Stimulated activated naive CD8-positive, alpha-beta T cell treated with anti-CD3 and anti-CD28 coated beads, Interleukin-15, Interleukin-2, amounts not matched to agents 100 ng/mL and 50 ng/mL, for 24 hours (primary cell): Measurements from ENCODE around the gene PLA2G2D.

Experiments
- H3K27ac Mint-ChIP-seq: one replicate; pipeline ENCODE4 v1.8.0; 2021; ENCODE audit warnings: mild to moderate bottlenecking, mixed read lengths
- H3K27me3 Mint-ChIP-seq: one replicate; pipeline ENCODE4 v1.8.0; 2021; ENCODE audit warnings: mixed read lengths
- H3K36me3 Mint-ChIP-seq: one replicate; pipeline ENCODE4 v1.8.0; 2021; ENCODE audit warnings: low read depth, mixed read lengths
- H3K4me1 Mint-ChIP-seq: one replicate; pipeline ENCODE4 v1.8.0; 2021; ENCODE audit warnings: low read depth, mixed read lengths
- H3K4me3 Mint-ChIP-seq: one replicate; pipeline ENCODE4 v1.8.0; 2021; ENCODE audit warnings: mild to moderate bottlenecking, mixed read lengths
- H3K9me3 Mint-ChIP-seq: one replicate; pipeline ENCODE4 v1.8.0; 2021; ENCODE audit warnings: mixed read lengths

Gene PLA2G2D

GRCh38 chr1:20090641-20091040 lies 28.7 kb downstream of the PLA2G2D start:
- Mint-ChIP-seq H3K4me1 (no peaks in the 10 kb centered on the region), H3K27me3 (peaks cover 14% of the 10 kb centered on the region), H3K4me3 (no peak overlapping the region), H3K27ac (no peak overlapping the region), H3K36me3 (no peaks in the 10 kb centered on the region), H3K9me3 (no peaks in the 10 kb centered on the region)

- Mint-ChIP-seq H3K4me3 (no peak overlapping the region), H3K36me3 (no peaks in the 10 kb centered on the region), H3K9me3 (no peaks in the 10 kb centered on the region), H3K27ac (no peak overlapping the region), H3K4me1 (no peaks in the 10 kb centered on the region), H3K27me3 (peaks cover 14% of the 10 kb centered on the region)
These were observed 29.2 kb downstream of the PLA2G2D start for GRCh38 chr1:20090119-20090518.

GRCh38 chr1:20089328-20090077 lies 29.8 kb downstream of the PLA2G2D start:
- H3K9me3 Mint-ChIP-seq = no peaks in the 10 kb centered on the region

GRCh38 chr1:20087668-20088067 lies 31.7 kb downstream of the PLA2G2D start:
- Mint-ChIP-seq H3K9me3 (no peaks in the 10 kb centered on the region), H3K27ac (no peak overlapping the region), H3K4me3 (no peak overlapping the region), H3K27me3 (peaks cover 6% of the 10 kb centered on the region), H3K4me1 (no peaks in the 10 kb centered on the region), H3K36me3 (no peaks in the 10 kb centered on the region)

More at GRCh38 chr1:20089328-20090077, 29.8 kb downstream of the PLA2G2D start:
- H3K27ac Mint-ChIP-seq = no peak overlapping the region
- no peak overlapping the region for H3K4me3 Mint-ChIP-seq
- H3K27me3 Mint-ChIP-seq = peaks cover 14% of the 10 kb centered on the region
- H3K4me1 Mint-ChIP-seq = no peaks in the 10 kb centered on the region
- H3K36me3 Mint-ChIP-seq = no peaks in the 10 kb centered on the region

- H3K9me3 Mint-ChIP-seq = no peaks in the 10 kb centered on the region
- no peaks in the 10 kb centered on the region for H3K36me3 Mint-ChIP-seq
- H3K27me3 Mint-ChIP-seq = no peaks in the 10 kb centered on the region
- no peaks in the 10 kb centered on the region for H3K4me1 Mint-ChIP-seq
- no peak overlapping the region for H3K27ac Mint-ChIP-seq
- H3K4me3 Mint-ChIP-seq = no peak overlapping the region
These were observed 32.5 kb downstream of the PLA2G2D start for GRCh38 chr1:20086800-20087199.

- H3K27ac Mint-ChIP-seq = no peak overlapping the region
- peaks cover 22% of the 10 kb centered on the region for H3K27me3 Mint-ChIP-seq
- H3K4me3 Mint-ChIP-seq = no peak overlapping the region
- peaks cover 19% of the 10 kb centered on the region for H3K4me1 Mint-ChIP-seq
- H3K9me3 Mint-ChIP-seq = no peaks in the 10 kb centered on the region
- no peaks in the 10 kb centered on the region for H3K36me3 Mint-ChIP-seq
These were observed 36.0 kb downstream of the PLA2G2D start for GRCh38 chr1:20083178-20083944.

- no peaks in the 10 kb centered on the region for H3K9me3 Mint-ChIP-seq
These were observed 36.6 kb downstream of the PLA2G2D start for GRCh38 chr1:20082772-20083171.

GRCh38 chr1:20081353-20081810 lies 38.0 kb downstream of the PLA2G2D start:
- no peaks in the 10 kb centered on the region for H3K36me3 Mint-ChIP-seq
- H3K27me3 Mint-ChIP-seq = peaks cover 39% of the 10 kb centered on the region
- H3K4me1 Mint-ChIP-seq = peaks cover 31% of the 10 kb centered on the region
- H3K9me3 Mint-ChIP-seq = no peaks in the 10 kb centered on the region
- no peak overlapping the region for H3K4me3 Mint-ChIP-seq
- no peak overlapping the region for H3K27ac Mint-ChIP-seq

More at GRCh38 chr1:20082772-20083171, 36.6 kb downstream of the PLA2G2D start:
- H3K27me3 Mint-ChIP-seq = peaks cover 28% of the 10 kb centered on the region
- H3K36me3 Mint-ChIP-seq = no peaks in the 10 kb centered on the region
- peaks cover 25% of the 10 kb centered on the region for H3K4me1 Mint-ChIP-seq
- H3K4me3 Mint-ChIP-seq = no peak overlapping the region
- no peak overlapping the region for H3K27ac Mint-ChIP-seq

GRCh38 chr1:20080441-20081352 lies 38.6 kb downstream of the PLA2G2D start:
- Mint-ChIP-seq H3K4me3 (no peak overlapping the region), H3K27me3 (peaks cover 39% of the 10 kb centered on the region), H3K27ac (no peak overlapping the region), H3K9me3 (no peaks in the 10 kb centered on the region), H3K36me3 (no peaks in the 10 kb centered on the region), H3K4me1 (peaks cover 31% of the 10 kb centered on the region)

GRCh38 chr1:20079661-20080305 lies 39.6 kb downstream of the PLA2G2D start:
- peaks cover 31% of the 10 kb centered on the region for H3K4me1 Mint-ChIP-seq
- no peaks in the 10 kb centered on the region for H3K36me3 Mint-ChIP-seq
- H3K27me3 Mint-ChIP-seq = peaks cover 39% of the 10 kb centered on the region
- H3K9me3 Mint-ChIP-seq = no peaks in the 10 kb centered on the region
- no peak overlapping the region for H3K27ac Mint-ChIP-seq
- no peak overlapping the region for H3K4me3 Mint-ChIP-seq

GRCh38 chr1:20078711-20079110 lies 40.6 kb downstream of the PLA2G2D start:
- Mint-ChIP-seq H3K27ac (no peak overlapping the region), H3K9me3 (no peaks in the 10 kb centered on the region), H3K4me3 (no peak overlapping the region), H3K27me3 (peaks cover 39% of the 10 kb centered on the region), H3K4me1 (peaks cover 31% of the 10 kb centered on the region), H3K36me3 (no peaks in the 10 kb centered on the region)

- Mint-ChIP-seq H3K27ac (peak overlapping the region; percentile 26), H3K9me3 (no peaks in the 10 kb centered on the region), H3K36me3 (no peaks in the 10 kb centered on the region), H3K4me3 (no peak overlapping the region), H3K4me1 (peaks cover 31% of the 10 kb centered on the region), H3K27me3 (peaks cover 39% of the 10 kb centered on the region)
These were observed 41.1 kb downstream of the PLA2G2D start for GRCh38 chr1:20078171-20078651.

GRCh38 chr1:20076710-20077461 lies 42.5 kb downstream of the PLA2G2D start:
- Mint-ChIP-seq H3K4me3 (no peak overlapping the region), H3K27me3 (peaks cover 39% of the 10 kb centered on the region), H3K27ac (no peak overlapping the region), H3K4me1 (peaks cover 31% of the 10 kb centered on the region), H3K36me3 (no peaks in the 10 kb centered on the region), H3K9me3 (no peaks in the 10 kb centered on the region)
